Activated CD4-positive, alpha-beta memory T cell treated with anti-CD3 and anti-CD28 coated beads for 36 hours (primary cell): ENCODE measurements around the gene PREX1. TPM values are rescaled to one million over a fixed set of nuclear protein-coding genes. Genes with fewer than 3 reads are reported as not detected.
A peak's percentile ranks its signal among the peaks of the same experiment; 100 is the strongest.

Experiments used
- CTCF ChIA-PET: fragments of 350-600 bp; sonication (Branson Sonifier 250); formaldehyde crosslinking; loops from one replicate; lab custom pipeline; 2021; ENCODE audit warnings: antibody characterized with exemption, inconsistent platforms; lab: Charles Lee
- POLR2A ChIA-PET: fragments of 350-600 bp; sonication (Branson Sonifier 250); formaldehyde crosslinking; loops from one replicate; lab custom pipeline; 2021; ENCODE audit warnings: antibody characterized with exemption; lab: Charles Lee
- DNase-seq: peaks from one replicate; pipeline ENCODE4 v3.0.0-alpha.2; 2020
- H3K27ac Mint-ChIP-seq: one replicate; pipeline ENCODE4 v1.8.0; 2021; ENCODE audit warnings: mixed read lengths
- H3K27me3 Mint-ChIP-seq: one replicate; pipeline ENCODE4 v1.8.0; 2021; ENCODE audit warnings: mixed read lengths
- H3K36me3 Mint-ChIP-seq: one replicate; pipeline ENCODE4 v1.8.0; 2021; ENCODE audit warnings: mixed read lengths
- H3K4me1 Mint-ChIP-seq: one replicate; pipeline ENCODE4 v1.8.0; 2021; ENCODE audit warnings: low read depth, mixed read lengths
- H3K4me3 Mint-ChIP-seq: one replicate; pipeline ENCODE4 v1.8.0; 2021; ENCODE audit warnings: mild to moderate bottlenecking, mixed read lengths
- H3K9me3 Mint-ChIP-seq: one replicate; pipeline ENCODE4 v1.8.0; 2021; ENCODE audit warnings: mixed read lengths
- intact Hi-C: fragments of 100-400 bp; cut with micrococcal nuclease; formaldehyde crosslinking; loops from one replicate; pipeline ENCODE4 v1.15.1; 2023
- total RNA-seq, 2 experiments: library from RNA; stranded (reverse); gene quantifications; one replicate each; pipeline ENCODE4 v1.2.3, GENCODE V29; 2021

Gene PREX1
- total RNA-seq, 2 experiments from 2014 or later, result 91.5 to 92.8 TPM

- no peaks in the 10 kb centered on the region for H3K9me3 Mint-ChIP-seq
- H3K27me3 Mint-ChIP-seq, result no peaks in the 10 kb centered on the region
- intact Hi-C loops, result no loop called here
- no peak overlapping the region for H3K27ac Mint-ChIP-seq
- ChIA-PET POLR2A (no interaction called here), CTCF (interaction anchor here (1.2 kb wide), 1 partner anchor 23 kb away, joined by 3 read pairs; no protein-coding TSS in a partner anchor)
- peaks cover 23% of the 10 kb centered on the region for H3K36me3 Mint-ChIP-seq
- no peak overlapping the region for H3K4me3 Mint-ChIP-seq
- DNase-seq, result no peak
- peaks cover 4% of the 10 kb centered on the region for H3K4me1 Mint-ChIP-seq
Observed at GRCh38 chr20:48680650-48681049, 147.1 kb downstream of the PREX1 start.

- no peaks in the 10 kb centered on the region for H3K9me3 Mint-ChIP-seq
- peaks cover 20% of the 10 kb centered on the region for H3K36me3 Mint-ChIP-seq
- no peak overlapping the region for H3K27ac Mint-ChIP-seq
- H3K4me1 Mint-ChIP-seq, result no peaks in the 10 kb centered on the region
- ChIA-PET POLR2A (no interaction called here), CTCF (interaction anchor here (1.0 kb wide), 1 partner anchor 22 kb away, joined by 3 read pairs; no protein-coding TSS in a partner anchor)
- DNase-seq, result peak; percentile 17
- no peaks in the 10 kb centered on the region for H3K27me3 Mint-ChIP-seq
- no peak overlapping the region for H3K4me3 Mint-ChIP-seq
- intact Hi-C loops, result no loop called here
Observed at GRCh38 chr20:48679599-48679998, 148.2 kb downstream of the PREX1 start.

GRCh38 chr20:48679011-48679410, 148.8 kb downstream of the PREX1 start:
- H3K9me3 Mint-ChIP-seq, result no peaks in the 10 kb centered on the region
- no peaks in the 10 kb centered on the region for H3K4me1 Mint-ChIP-seq
- H3K36me3 Mint-ChIP-seq, result peaks cover 18% of the 10 kb centered on the region
- H3K27ac Mint-ChIP-seq, result no peak overlapping the region
- POLR2A ChIA-PET, result no interaction called here
- no peak overlapping the region for H3K4me3 Mint-ChIP-seq
- CTCF ChIA-PET, result interaction anchor here (0.6 to 1.0 kb wide), 2 partner anchors 15 to 21 kb away, joined by 3 read pairs; no protein-coding TSS in a partner anchor
- intact Hi-C loops, result no loop called here
- DNase-seq, result no peak
- H3K27me3 Mint-ChIP-seq, result no peaks in the 10 kb centered on the region

GRCh38 chr20:48678421-48678820, 149.4 kb downstream of the PREX1 start:
- DNase-seq, result no peak

GRCh38 chr20:48676795-48677460, 150.9 kb downstream of the PREX1 start:
- Mint-ChIP-seq H3K36me3 (peaks cover 28% of the 10 kb centered on the region), H3K27ac (no peak overlapping the region), H3K9me3 (no peaks in the 10 kb centered on the region), H3K27me3 (no peaks in the 10 kb centered on the region), H3K4me3 (no peak overlapping the region), H3K4me1 (no peaks in the 10 kb centered on the region)
- POLR2A ChIA-PET, result no interaction called here
- no peak for DNase-seq
- CTCF ChIA-PET, result no interaction called here
- intact Hi-C loops, result no loop called here

More at GRCh38 chr20:48678421-48678820, 149.4 kb downstream of the PREX1 start:
- CTCF ChIA-PET, result interaction anchor here (0.6 to 1.0 kb wide), 3 partner anchors 16 to 43 kb away, joined by 3 read pairs; no protein-coding TSS in a partner anchor
- Mint-ChIP-seq H3K27me3 (no peaks in the 10 kb centered on the region), H3K4me3 (no peak overlapping the region), H3K27ac (no peak overlapping the region), H3K9me3 (no peaks in the 10 kb centered on the region), H3K4me1 (no peaks in the 10 kb centered on the region), H3K36me3 (peaks cover 22% of the 10 kb centered on the region)
- intact Hi-C loops, result no loop called here
- POLR2A ChIA-PET, result no interaction called here

GRCh38 chr20:48676125-48676524, 151.7 kb downstream of the PREX1 start:
- CTCF ChIA-PET, result no interaction called here
- intact Hi-C loops, result no loop called here

GRCh38 chr20:48674461-48674860, 153.3 kb downstream of the PREX1 start:
- peaks cover 31% of the 10 kb centered on the region for H3K36me3 Mint-ChIP-seq
- intact Hi-C loops, result no loop called here
- no peak for DNase-seq
- ChIA-PET CTCF (interaction anchor here (1.5 kb wide), 1 partner anchor 17 kb away, joined by 4 read pairs; no protein-coding TSS in a partner anchor), POLR2A (interaction anchor here (0.6 kb wide), 1 partner anchor 250 kb away, joined by 5 read pairs; no protein-coding TSS in a partner anchor)
- H3K27me3 Mint-ChIP-seq, result no peaks in the 10 kb centered on the region
- H3K4me3 Mint-ChIP-seq, result no peak overlapping the region
- no peaks in the 10 kb centered on the region for H3K9me3 Mint-ChIP-seq
- H3K4me1 Mint-ChIP-seq, result no peaks in the 10 kb centered on the region
- no peak overlapping the region for H3K27ac Mint-ChIP-seq

More at GRCh38 chr20:48676125-48676524, 151.7 kb downstream of the PREX1 start:
- Mint-ChIP-seq H3K36me3 (peaks cover 31% of the 10 kb centered on the region), H3K4me1 (no peaks in the 10 kb centered on the region), H3K9me3 (no peaks in the 10 kb centered on the region), H3K4me3 (no peak overlapping the region), H3K27me3 (no peaks in the 10 kb centered on the region), H3K27ac (peak overlapping the region; percentile 5)
- no peak for DNase-seq
- POLR2A ChIA-PET, result no interaction called here

GRCh38 chr20:48673507-48673906, 154.3 kb downstream of the PREX1 start:
- CTCF ChIA-PET, result interaction anchor here (1.5 kb wide), 1 partner anchor 16 kb away, joined by 4 read pairs; no protein-coding TSS in a partner anchor
- intact Hi-C loops, result no loop called here
- Mint-ChIP-seq H3K36me3 (peaks cover 35% of the 10 kb centered on the region), H3K27ac (peak overlapping the region; percentile 9), H3K4me1 (no peaks in the 10 kb centered on the region), H3K27me3 (no peaks in the 10 kb centered on the region), H3K4me3 (no peak overlapping the region), H3K9me3 (no peaks in the 10 kb centered on the region)
- peak; percentile 15 for DNase-seq
- POLR2A ChIA-PET, result interaction anchor here (0.9 kb wide), 1 partner anchor 110 kb away, joined by 3 read pairs; no protein-coding TSS in a partner anchor

- Mint-ChIP-seq H3K36me3 (peaks cover 36% of the 10 kb centered on the region), H3K27me3 (no peaks in the 10 kb centered on the region), H3K27ac (peak overlapping the region; percentile 57), H3K4me3 (no peak overlapping the region), H3K4me1 (no peaks in the 10 kb centered on the region), H3K9me3 (no peaks in the 10 kb centered on the region)
- intact Hi-C loops, result no loop called here
- DNase-seq, result no peak
- ChIA-PET CTCF (interaction anchor here (1.3 kb wide), 1 partner anchor 15 kb away, joined by 3 read pairs; no protein-coding TSS in a partner anchor), POLR2A (no interaction called here)
Observed at GRCh38 chr20:48672324-48672723, 155.5 kb downstream of the PREX1 start.

GRCh38 chr20:48671141-48671540, 156.7 kb downstream of the PREX1 start:
- Mint-ChIP-seq H3K27ac (no peak overlapping the region), H3K27me3 (no peaks in the 10 kb centered on the region), H3K36me3 (peaks cover 36% of the 10 kb centered on the region), H3K4me3 (no peak overlapping the region), H3K9me3 (no peaks in the 10 kb centered on the region), H3K4me1 (no peaks in the 10 kb centered on the region)
- ChIA-PET CTCF (no interaction called here), POLR2A (no interaction called here)
- no peak for DNase-seq
- intact Hi-C loops, result no loop called here

- no peaks in the 10 kb centered on the region for H3K9me3 Mint-ChIP-seq
- intact Hi-C loops, result no loop called here
- no peaks in the 10 kb centered on the region for H3K4me1 Mint-ChIP-seq
- no peak overlapping the region for H3K4me3 Mint-ChIP-seq
- no peaks in the 10 kb centered on the region for H3K27me3 Mint-ChIP-seq
- ChIA-PET CTCF (interaction anchor here (0.7 to 3.8 kb wide), 3 partner anchors 13 to 235 kb away, joined by 3 to 21 read pairs (median 3); no protein-coding TSS in a partner anchor), POLR2A (no interaction called here)
- no peak for DNase-seq
- H3K27ac Mint-ChIP-seq, result no peak overlapping the region
- peaks cover 37% of the 10 kb centered on the region for H3K36me3 Mint-ChIP-seq
Observed at GRCh38 chr20:48669946-48670605, 157.7 kb downstream of the PREX1 start.

- CTCF ChIA-PET, result interaction anchor here (1.2 to 3.8 kb wide), 2 partner anchors 11 to 236 kb away, joined by 4 to 21 read pairs; no protein-coding TSS in a partner anchor
Observed at GRCh38 chr20:48668451-48668946, 159.3 kb downstream of the PREX1 start.

More at GRCh38 chr20:48668451-48668946, 159.3 kb downstream of the PREX1 start:
- no peaks in the 10 kb centered on the region for H3K4me1 Mint-ChIP-seq
- peaks cover 37% of the 10 kb centered on the region for H3K36me3 Mint-ChIP-seq
- no peaks in the 10 kb centered on the region for H3K9me3 Mint-ChIP-seq
- H3K4me3 Mint-ChIP-seq, result no peak overlapping the region
- POLR2A ChIA-PET, result no interaction called here
- H3K27ac Mint-ChIP-seq, result no peak overlapping the region
- DNase-seq, result no peak
- intact Hi-C loops, result no loop called here
- H3K27me3 Mint-ChIP-seq, result no peaks in the 10 kb centered on the region
